ENCODE data around the gene GGTA1.
A peak's percentile ranks its signal among the peaks of the same experiment; 100 is the strongest.
"Not testable (repeated sequence)": the region's sequence is repeated elsewhere in the genome, so short reads cannot be mapped to it uniquely, and the experiment has no call there.

Gene GGTA1

GRCh38 chr9:121499427-121500164 lies at the start of gene GGTA1:
GGTA1 (minus strand) TSS chr9:121499844; CDS start chr9:121467922, 31,922 bp downstream.
- H3K27me3 ChIP-seq (ENCODE audit: low read depth): peaks cover 22% of the 10 kb centered on the region
- in situ Hi-C loops (cut with MboI; ENCODE audit: low sequenced_read_pairs): no loop called here
- H3K4me3 ChIP-seq: peak within 1 kb of the TSS; percentile 29
- peak; percentile 12 to 74 for DNase-seq (ENCODE audit: low spot score in 2 of 2)
- H3K4me1 ChIP-seq: peaks cover 16% of the 10 kb centered on the region
- H3K9me3 ChIP-seq: peaks cover 7% of the 10 kb centered on the region
- no peaks in the 10 kb centered on the region for H3K36me3 ChIP-seq (replicated peaks)

DNA sequence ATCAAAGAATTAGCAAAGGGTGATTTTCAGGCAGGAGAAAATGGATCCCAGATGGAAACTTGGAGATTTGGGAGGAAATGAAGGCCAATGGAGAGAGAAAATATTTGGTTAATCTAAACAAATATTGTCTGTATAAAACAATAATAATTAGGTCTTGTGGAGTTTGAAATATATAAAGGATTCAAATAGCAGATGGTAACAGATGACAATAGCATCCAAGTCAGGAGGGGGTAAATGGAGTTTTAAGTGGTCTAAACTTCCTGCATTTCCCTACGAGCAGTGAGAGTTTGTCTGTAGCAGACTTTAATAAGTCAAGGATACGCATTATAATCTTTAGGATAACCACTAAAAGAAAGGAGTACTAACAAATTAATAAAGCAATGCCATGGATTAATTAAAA lies 49.0 kb upstream of the GGTA1 start:
- in situ Hi-C loops (cut with MboI; ENCODE audit: low sequenced_read_pairs): loop anchor here (5.0 to 10.0 kb wide), 2 partner anchors 449 to 796 kb away; no protein-coding TSS in a partner anchor
- no peaks in the 10 kb centered on the region for H3K27me3 ChIP-seq (ENCODE audit: low read depth)
- no peaks in the 10 kb centered on the region for H3K36me3 ChIP-seq (replicated peaks)
- H3K4me3 ChIP-seq: no peak overlapping the region
- H3K9me3 ChIP-seq: no peaks in the 10 kb centered on the region
- DNase-seq (ENCODE audit: low spot score in 2 of 2): no peak
- H3K4me1 ChIP-seq: peaks cover 8% of the 10 kb centered on the region

DNA sequence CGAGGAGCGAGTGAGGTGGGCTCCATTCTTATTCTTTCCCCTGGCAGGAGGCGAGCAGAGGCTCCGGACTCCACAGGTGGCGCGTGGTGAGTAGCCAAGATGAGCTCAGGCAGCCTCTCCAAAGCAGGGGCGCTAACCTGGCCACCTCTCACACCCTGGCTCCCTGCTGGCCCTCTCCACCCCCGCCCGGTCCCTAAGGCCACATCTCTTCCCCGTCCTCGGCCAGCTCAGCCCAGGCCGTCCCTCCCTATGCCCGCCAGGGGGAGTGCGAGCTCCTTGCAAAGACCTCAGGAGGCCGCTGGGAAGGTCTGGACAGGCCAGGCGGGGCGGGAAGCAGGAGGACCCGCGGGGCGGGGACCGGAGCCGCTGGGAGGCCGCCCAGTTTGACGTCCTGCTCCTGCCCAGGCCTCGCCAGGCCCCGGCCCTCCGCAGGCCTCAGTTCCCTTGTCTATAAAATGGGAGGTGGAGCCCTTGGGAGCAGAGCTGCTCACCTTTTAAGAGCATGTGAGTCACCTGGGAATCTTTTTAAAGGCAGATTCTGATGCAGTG lies 46.3 kb upstream of the GGTA1 start:
- peak; percentile 89 to 98 for DNase-seq (ENCODE audit: low spot score in 2 of 2)
- Histone ChIP-seq H3K36me3 (replicated peaks) (no peaks in the 10 kb centered on the region), H3K9me3 (no peaks in the 10 kb centered on the region), H3K27me3 (ENCODE audit: low read depth) (no peaks in the 10 kb centered on the region), H3K4me3 (peak overlapping the region; percentile 19), H3K4me1 (peaks cover 7% of the 10 kb centered on the region)
- in situ Hi-C loops (cut with MboI; ENCODE audit: low sequenced_read_pairs): loop anchor here (5.0 to 10.0 kb wide), 2 partner anchors 451 to 799 kb away; no protein-coding TSS in a partner anchor

GRCh38 chr9:121545150-121545874 lies 45.7 kb upstream of the GGTA1 start:
- DNase-seq (ENCODE audit: low spot score in 2 of 2): no peak
- no peaks in the 10 kb centered on the region for H3K36me3 ChIP-seq (replicated peaks)
- in situ Hi-C loops (cut with MboI; ENCODE audit: low sequenced_read_pairs): loop anchor here (5.0 to 10.0 kb wide), 2 partner anchors 452 to 799 kb away; no protein-coding TSS in a partner anchor
- H3K9me3 ChIP-seq: no peaks in the 10 kb centered on the region
- peaks cover 4% of the 10 kb centered on the region for H3K4me1 ChIP-seq
- H3K27me3 ChIP-seq (ENCODE audit: low read depth): no peaks in the 10 kb centered on the region
- H3K4me3 ChIP-seq: no peak overlapping the region

- H3K36me3 ChIP-seq (replicated peaks): no peaks in the 10 kb centered on the region
- no peaks in the 10 kb centered on the region for H3K27me3 ChIP-seq (ENCODE audit: low read depth)
- H3K4me1 ChIP-seq: peaks cover 4% of the 10 kb centered on the region
- H3K9me3 ChIP-seq: no peaks in the 10 kb centered on the region
- no peak overlapping the region for H3K4me3 ChIP-seq
- in situ Hi-C loops (cut with MboI; ENCODE audit: low sequenced_read_pairs): loop anchor here (10.0 kb wide), 1 partner anchor 803 kb away; no protein-coding TSS in a partner anchor
- DNase-seq (ENCODE audit: low spot score in 2 of 2): no peak
Observed at GRCh38 chr9:121542025-121542424, 42.4 kb upstream of the GGTA1 start.

DNA sequence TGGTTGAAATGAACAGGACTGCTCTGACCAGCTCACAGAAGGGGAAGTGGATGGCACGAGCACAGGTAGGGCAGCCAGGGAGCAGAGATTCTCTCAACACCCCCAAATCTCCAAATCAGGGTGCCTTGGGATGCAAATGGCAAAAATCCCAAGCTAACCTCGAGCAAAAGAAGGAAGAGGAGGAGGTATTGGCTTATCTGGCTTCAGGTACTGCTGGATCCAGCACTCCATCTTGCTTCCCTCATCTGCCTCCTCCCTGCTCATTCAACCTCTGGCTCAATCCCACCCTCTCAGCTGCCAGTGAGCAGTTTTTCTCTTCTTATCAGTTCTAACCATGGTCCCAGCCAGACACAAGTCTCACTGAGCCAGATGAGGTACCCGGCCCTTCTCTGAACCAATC lies 41.6 kb upstream of the GGTA1 start:
- no peaks in the 10 kb centered on the region for H3K36me3 ChIP-seq (replicated peaks)
- peaks cover 2% of the 10 kb centered on the region for H3K4me1 ChIP-seq
- in situ Hi-C loops (cut with MboI; ENCODE audit: low sequenced_read_pairs): loop anchor here (10.0 kb wide), 1 partner anchor 804 kb away; no protein-coding TSS in a partner anchor
- H3K4me3 ChIP-seq: no peak overlapping the region
- no peaks in the 10 kb centered on the region for H3K27me3 ChIP-seq (ENCODE audit: low read depth)
- no peak for DNase-seq (ENCODE audit: low spot score in 2 of 2)
- no peaks in the 10 kb centered on the region for H3K9me3 ChIP-seq

- Histone ChIP-seq H3K36me3 (replicated peaks) (no peaks in the 10 kb centered on the region), H3K4me1 (no peaks in the 10 kb centered on the region), H3K9me3 (no peaks in the 10 kb centered on the region), H3K4me3 (no peak overlapping the region), H3K27me3 (ENCODE audit: low read depth) (no peaks in the 10 kb centered on the region; the same call in 1 of the 2 replicates)
- in situ Hi-C loops (cut with MboI; ENCODE audit: low sequenced_read_pairs): no loop called here
- DNase-seq (ENCODE audit: low spot score in 2 of 2): no peak
Observed at GRCh38 chr9:121538221-121538620, 38.6 kb upstream of the GGTA1 start.

DNA sequence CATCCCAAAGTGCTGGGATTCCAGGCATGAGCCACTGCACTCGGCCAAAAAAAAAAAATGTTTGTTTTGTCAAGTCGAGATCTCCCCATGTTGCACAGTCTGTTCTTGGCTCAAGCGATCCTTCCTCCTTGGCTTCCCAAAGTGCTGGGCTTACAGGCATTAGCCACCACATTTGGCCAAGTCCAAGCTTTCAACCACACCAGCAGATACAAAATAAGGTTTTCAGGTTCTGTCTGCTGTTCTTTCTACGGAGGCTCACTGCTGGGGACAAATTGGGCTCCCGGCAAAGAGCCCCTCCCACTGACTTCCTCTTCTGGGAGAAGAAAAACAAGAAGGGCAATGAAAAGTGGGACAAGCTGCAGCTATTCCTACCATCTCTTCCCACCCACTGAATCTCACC lies 37.6 kb upstream of the GGTA1 start:
- DNase-seq (ENCODE audit: low spot score in 2 of 2): no peak
- Histone ChIP-seq H3K4me3 (no peak overlapping the region), H3K4me1 (no peaks in the 10 kb centered on the region), H3K27me3 (ENCODE audit: low read depth) (no peaks in the 10 kb centered on the region; the same call in 1 of the 2 replicates), H3K36me3 (replicated peaks) (no peaks in the 10 kb centered on the region), H3K9me3 (no peaks in the 10 kb centered on the region)
- in situ Hi-C loops (cut with MboI; ENCODE audit: low sequenced_read_pairs): no loop called here

GRCh38 chr9:121532881-121533280 lies 33.2 kb upstream of the GGTA1 start:
- H3K4me3 ChIP-seq: no peak overlapping the region
- H3K36me3 ChIP-seq (replicated peaks): no peaks in the 10 kb centered on the region
- H3K4me1 ChIP-seq: no peaks in the 10 kb centered on the region
- in situ Hi-C loops (cut with MboI; ENCODE audit: low sequenced_read_pairs): no loop called here
- no peak for DNase-seq (ENCODE audit: low spot score in 2 of 2)
- H3K9me3 ChIP-seq: no peaks in the 10 kb centered on the region
- H3K27me3 ChIP-seq (ENCODE audit: low read depth): no peaks in the 10 kb centered on the region; the same call in 1 of the 2 replicates

DNA sequence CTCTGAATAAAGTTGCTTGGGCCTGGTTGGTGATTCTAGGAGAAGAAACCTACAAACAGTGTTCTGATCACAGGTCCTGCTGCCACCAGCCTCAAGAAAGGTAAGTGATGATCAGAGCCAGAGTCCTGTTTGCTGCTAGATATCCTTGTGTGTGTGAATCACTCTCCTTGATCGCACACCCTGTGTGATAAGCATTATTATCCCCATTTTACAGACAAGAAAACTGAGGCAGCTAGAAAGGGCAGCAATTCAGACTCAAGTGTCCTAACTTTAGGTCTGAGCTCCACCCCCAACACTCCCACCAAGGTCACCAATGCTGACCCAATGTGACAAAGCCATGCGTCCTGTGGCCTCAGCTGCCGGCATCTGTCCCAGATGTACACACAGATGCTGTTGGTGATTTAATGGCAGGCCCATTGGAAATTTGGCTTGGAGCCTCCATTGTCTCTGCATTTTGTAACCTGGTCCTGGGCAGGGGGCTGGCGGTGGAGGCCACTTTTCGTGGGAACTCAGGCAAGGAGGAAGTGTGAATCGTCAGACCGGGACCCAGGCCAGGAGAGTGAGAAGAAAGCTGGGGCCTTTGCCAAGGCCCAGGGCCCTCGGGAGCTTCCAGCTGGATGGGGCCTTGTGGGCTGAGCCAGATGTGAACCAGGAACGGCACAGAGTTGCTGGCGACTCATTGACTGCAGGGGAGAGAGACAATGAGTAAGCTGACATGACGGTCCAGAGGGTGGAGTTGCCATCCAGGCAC lies 29.8 kb upstream of the GGTA1 start:
- DNase-seq (ENCODE audit: low spot score in 2 of 2): no peak
- Histone ChIP-seq H3K9me3 (no peaks in the 10 kb centered on the region), H3K4me3 (no peak overlapping the region), H3K36me3 (replicated peaks) (no peaks in the 10 kb centered on the region), H3K27me3 (ENCODE audit: low read depth) (peaks cover 6% of the 10 kb centered on the region), H3K4me1 (no peaks in the 10 kb centered on the region)
- in situ Hi-C loops (cut with MboI; ENCODE audit: low sequenced_read_pairs): no loop called here

DNA sequence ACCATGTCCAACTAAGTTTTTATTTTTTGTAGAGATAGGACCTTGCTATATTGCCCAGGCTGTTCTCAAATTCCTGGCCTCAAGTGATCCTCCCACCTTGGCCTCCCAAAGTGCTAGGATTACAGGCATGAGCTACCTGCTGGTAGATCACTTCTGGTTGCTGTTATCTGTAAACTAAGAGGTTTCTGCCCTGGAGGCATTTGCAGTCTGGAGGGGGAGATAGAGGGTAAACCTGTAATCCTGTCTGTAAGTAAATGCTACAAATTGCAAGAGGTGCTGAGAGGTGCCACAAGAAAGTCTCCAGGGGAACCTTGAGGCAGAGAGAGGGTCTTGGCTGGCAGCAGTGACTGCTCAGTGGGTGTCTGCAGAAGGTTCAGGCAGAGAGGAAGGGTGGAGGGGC lies 29.0 kb upstream of the GGTA1 start:
- in situ Hi-C loops (cut with MboI; ENCODE audit: low sequenced_read_pairs): no loop called here
- DNase-seq (ENCODE audit: low spot score in 2 of 2): no peak
- Histone ChIP-seq H3K4me3 (no peak overlapping the region), H3K9me3 (no peaks in the 10 kb centered on the region), H3K27me3 (ENCODE audit: low read depth) (peaks cover 7% of the 10 kb centered on the region), H3K36me3 (replicated peaks) (no peaks in the 10 kb centered on the region), H3K4me1 (no peaks in the 10 kb centered on the region)

DNA sequence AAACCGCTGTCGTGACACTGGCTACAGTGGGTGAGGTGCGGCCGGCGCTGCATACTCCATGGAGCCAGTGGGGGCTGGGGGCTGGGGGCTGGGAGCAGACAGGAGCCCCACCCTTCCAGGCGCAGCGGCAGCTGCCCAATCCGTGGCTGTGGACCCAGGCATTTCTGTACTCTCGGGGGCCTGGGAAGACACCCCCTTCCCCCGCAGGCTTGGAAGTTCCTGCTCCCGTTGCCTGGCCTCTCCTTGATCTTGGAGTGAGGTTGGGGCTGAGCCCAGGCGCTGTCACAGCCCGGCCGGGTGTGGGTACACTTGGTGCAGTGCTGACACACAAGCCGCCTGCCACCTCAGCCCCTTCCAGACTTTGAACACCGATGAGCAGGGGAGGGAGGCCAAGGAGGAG lies 27.7 kb upstream of the GGTA1 start:
- in situ Hi-C loops (cut with MboI; ENCODE audit: low sequenced_read_pairs): no loop called here
- Histone ChIP-seq H3K4me3 (no peak overlapping the region), H3K4me1 (no peaks in the 10 kb centered on the region), H3K36me3 (replicated peaks) (no peaks in the 10 kb centered on the region), H3K9me3 (no peaks in the 10 kb centered on the region), H3K27me3 (ENCODE audit: low read depth) (peaks cover 7% of the 10 kb centered on the region)
- DNase-seq (ENCODE audit: low spot score in 2 of 2): no peak

DNA sequence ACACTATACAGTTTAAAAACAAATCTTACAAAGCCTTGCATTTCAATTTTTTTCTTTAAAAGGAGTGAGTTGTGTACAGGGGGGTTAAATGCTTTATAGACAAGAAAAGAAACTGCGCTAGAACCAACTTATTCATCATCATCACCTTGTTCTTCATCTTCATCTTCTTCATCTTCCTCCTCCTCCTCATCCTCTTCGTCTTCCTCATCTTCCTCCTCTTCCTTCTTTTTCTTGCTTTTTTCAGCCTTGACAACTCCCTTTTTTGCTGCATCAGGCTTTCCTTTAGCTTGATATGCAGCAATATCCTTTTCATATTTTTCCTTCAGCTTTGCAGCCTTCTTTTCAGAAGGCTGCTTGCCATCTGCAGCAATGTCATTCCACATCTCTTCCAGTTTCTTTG lies 20.0 kb upstream of the GGTA1 start:
- H3K4me3 ChIP-seq; H3K36me3 ChIP-seq (replicated peaks); DNase-seq (ENCODE audit: low spot score in 2 of 2); in situ Hi-C loops (cut with MboI; ENCODE audit: low sequenced_read_pairs); H3K4me1 ChIP-seq; H3K9me3 ChIP-seq: not testable (repeated sequence)
- peaks cover 21% of the 10 kb centered on the region for H3K27me3 ChIP-seq (ENCODE audit: low read depth)
